ENCODE data around the gene BZW2. TPM values are rescaled to one million over a fixed set of nuclear protein-coding genes. Genes with fewer than 3 reads are reported as not detected.

The BZW2 gene
- polyA plus RNA-seq, 1 experiment: 54.7 TPM

DNA sequence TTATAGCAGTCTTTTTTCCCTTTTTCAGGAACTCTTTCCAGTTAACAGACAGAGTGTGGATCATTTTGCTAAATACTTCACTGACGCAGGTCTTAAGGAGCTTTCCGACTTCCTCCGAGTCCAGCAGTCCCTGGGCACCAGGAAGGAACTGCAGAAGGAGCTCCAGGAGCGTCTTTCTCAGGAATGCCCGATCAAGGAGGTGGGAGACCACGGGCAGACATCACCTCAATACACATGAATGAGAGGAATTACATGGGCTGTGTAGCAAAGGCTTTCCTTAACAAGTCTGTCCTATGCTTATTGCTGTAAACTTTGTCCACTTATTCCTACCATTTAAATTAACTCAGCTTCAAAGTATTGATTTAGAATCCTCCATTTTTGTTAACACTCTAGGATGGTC, 48.8 kb downstream of the BZW2 start:
- no peak for DNase-seq (ENCODE audit: low read depth)
- TF ChIP-seq, protein P1, sequence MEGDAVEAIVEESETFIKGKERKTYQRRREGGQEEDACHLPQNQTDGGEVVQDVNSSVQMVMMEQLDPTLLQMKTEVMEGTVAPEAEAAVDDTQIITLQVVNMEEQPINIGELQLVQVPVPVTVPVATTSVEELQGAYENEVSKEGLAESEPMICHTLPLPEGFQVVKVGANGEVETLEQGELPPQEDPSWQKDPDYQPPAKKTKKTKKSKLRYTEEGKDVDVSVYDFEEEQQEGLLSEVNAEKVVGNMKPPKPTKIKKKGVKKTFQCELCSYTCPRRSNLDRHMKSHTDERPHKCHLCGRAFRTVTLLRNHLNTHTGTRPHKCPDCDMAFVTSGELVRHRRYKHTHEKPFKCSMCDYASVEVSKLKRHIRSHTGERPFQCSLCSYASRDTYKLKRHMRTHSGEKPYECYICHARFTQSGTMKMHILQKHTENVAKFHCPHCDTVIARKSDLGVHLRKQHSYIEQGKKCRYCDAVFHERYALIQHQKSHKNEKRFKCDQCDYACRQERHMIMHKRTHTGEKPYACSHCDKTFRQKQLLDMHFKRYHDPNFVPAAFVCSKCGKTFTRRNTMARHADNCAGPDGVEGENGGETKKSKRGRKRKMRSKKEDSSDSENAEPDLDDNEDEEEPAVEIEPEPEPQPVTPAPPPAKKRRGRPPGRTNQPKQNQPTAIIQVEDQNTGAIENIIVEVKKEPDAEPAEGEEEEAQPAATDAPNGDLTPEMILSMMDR (IDR thresholded peaks at IDR 0.05; ENCODE audit: insufficient read depth, low read depth, low read length): no peak
- H3K27me3 ChIP-seq (ENCODE audit: control insufficient read depth, insufficient read depth, low read length): no peaks in the 10 kb centered on the region
- H3K4me3 ChIP-seq (ENCODE audit: low read depth, low read length): no peak overlapping the region
- 0 out of 2 replicates have a peak, but pooled peaks cover 2% of the 10 kb centered on the region for H3K36me3 ChIP-seq (ENCODE audit: control insufficient read depth, insufficient read depth, low read length)
- CTCF ChIA-PET: interaction anchor here (0.7 to 3.5 kb wide), 9 partner anchors 13 to 222 kb away, joined by 3 to 20 read pairs (median 4); no protein-coding TSS in a partner anchor
- POLR2A ChIA-PET: no interaction called here

DNA sequence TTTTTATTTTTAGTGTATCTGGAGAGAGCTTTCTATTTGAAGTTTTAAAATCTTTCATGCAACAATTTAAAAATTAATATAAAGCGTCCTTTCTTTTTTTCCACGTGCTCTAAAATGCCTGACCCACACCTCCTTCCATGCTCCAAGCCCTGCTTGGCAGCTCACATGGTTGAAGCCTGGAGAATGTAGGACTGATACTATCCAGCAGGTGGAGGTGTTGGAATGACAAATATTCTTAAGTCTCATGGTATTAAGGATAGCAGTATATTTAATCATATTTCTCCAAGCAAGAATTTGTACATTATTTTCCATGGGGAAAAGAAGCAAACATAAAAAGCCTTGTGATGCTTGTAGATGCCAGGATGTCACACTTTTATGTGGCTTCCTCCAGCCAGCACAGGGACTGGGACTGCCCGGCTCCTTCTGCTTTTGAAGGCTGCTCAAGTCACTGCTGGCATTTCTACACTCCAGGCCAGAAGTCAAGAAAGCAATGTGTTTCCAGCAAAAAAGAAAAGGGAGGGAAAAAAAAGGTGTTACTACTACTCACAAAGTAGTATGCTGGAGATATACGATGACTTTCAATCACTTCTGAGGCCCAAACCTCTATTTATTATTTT, 49.7 kb downstream of the BZW2 start:
- Histone ChIP-seq H3K27me3 (ENCODE audit: control insufficient read depth, insufficient read depth, low read length) (no peaks in the 10 kb centered on the region), H3K36me3 (ENCODE audit: control insufficient read depth, insufficient read depth, low read length) (0 out of 2 replicates have a peak, but pooled peaks cover 2% of the 10 kb centered on the region), H3K4me3 (ENCODE audit: low read depth, low read length) (no peak overlapping the region)
- POLR2A ChIA-PET: no interaction called here
- CTCF ChIA-PET: interaction anchor here (0.6 to 3.5 kb wide), 10 partner anchors 12 to 221 kb away, joined by 3 to 20 read pairs (median 4); no protein-coding TSS in a partner anchor
- TF ChIP-seq, protein P1 (IDR thresholded peaks at IDR 0.05; ENCODE audit: insufficient read depth, low read depth, low read length): peak; percentile 52
- DNase-seq (ENCODE audit: low read depth): no peak

DNA sequence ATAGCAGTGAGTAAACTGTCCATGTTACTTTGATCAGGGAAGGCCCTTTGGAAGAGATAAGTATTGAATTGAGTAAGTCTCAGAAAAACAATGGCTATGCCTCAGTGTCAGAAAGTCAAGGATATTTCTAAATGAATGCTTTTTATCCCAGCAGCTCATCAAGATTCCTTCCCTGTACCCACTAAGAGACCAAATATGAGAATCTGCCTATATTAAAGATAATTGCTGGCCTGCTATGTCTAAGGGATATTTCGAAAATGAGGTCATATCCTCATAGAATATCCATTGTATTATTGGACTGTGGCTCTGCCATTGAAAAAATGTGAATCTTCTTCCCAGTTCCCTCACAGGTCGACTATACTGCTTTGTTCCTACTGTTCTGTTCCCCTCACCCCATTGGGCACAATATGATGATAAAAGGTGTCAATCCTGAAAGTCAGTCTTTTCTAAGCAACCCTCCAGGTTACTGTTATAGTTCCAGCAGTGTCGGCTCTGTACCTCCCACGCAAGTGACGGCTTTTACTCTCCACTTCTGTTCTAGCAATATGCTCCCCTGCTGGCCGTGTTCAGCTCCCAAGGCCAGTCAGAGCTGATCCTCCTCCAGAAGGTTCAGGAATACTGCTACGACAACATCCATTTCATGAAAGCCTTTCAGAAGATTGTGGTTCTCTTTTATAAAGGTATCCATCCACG, 51.7 kb downstream of the BZW2 start:
- H3K4me3 ChIP-seq (ENCODE audit: low read depth, low read length): no peak overlapping the region
- no peaks in the 10 kb centered on the region for H3K27me3 ChIP-seq (ENCODE audit: control insufficient read depth, insufficient read depth, low read length)
- 0 out of 2 replicates have a peak, but pooled peaks cover 2% of the 10 kb centered on the region for H3K36me3 ChIP-seq (ENCODE audit: control insufficient read depth, insufficient read depth, low read length)
- ChIA-PET CTCF (interaction anchor here (0.9 to 3.5 kb wide), 8 partner anchors 9 to 229 kb away, joined by 3 to 20 read pairs (median 4); partner anchors contain the start of genes ANKMY2 and BZW2), POLR2A (no interaction called here)
- TF ChIP-seq, protein P1 (IDR thresholded peaks at IDR 0.05; ENCODE audit: insufficient read depth, low read depth, low read length): no peak
- DNase-seq (ENCODE audit: low read depth): no peak

DNA sequence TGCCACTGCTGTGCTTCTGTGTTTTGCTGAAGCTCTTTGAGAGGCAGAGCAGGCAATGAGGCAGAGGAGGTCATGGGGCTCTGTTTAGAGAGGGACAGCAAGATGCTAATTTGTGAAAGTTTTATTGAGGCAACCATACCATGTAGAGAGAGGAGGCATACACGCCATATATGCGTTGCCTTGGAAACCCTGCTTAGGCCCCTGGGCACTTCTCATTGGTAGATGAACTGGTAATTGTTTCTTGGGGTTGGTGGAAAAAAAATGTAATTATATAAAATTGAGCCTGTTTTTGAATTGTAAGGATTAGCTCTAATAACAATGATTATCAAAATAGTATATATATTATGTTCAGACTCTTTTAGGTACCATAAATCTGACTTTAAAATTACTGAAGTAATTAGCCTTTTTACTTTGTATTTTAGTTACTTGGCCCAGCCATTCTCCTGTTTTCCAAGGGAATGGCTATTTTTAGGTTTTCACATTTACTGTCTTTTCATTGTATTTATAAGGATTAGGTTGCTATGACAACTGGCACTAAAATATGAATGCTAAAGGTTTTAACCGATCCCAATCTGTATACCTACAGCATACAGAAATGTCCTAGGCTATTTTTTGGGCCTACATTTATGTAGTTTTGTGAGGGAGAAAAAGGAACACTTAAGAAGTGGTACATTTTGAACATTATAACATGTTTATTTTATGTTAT, 52.4 kb downstream of the BZW2 start:
- H3K27me3 ChIP-seq (ENCODE audit: control insufficient read depth, insufficient read depth, low read length): no peaks in the 10 kb centered on the region
- H3K4me3 ChIP-seq (ENCODE audit: low read depth, low read length): no peak overlapping the region
- no peak for DNase-seq (ENCODE audit: low read depth)
- CTCF ChIA-PET: interaction anchor here (0.7 to 3.5 kb wide), 6 partner anchors 16 to 219 kb away, joined by 3 to 20 read pairs (median 3); partner anchors contain the start of genes ANKMY2 and BZW2
- TF ChIP-seq, protein P1 (IDR thresholded peaks at IDR 0.05; ENCODE audit: insufficient read depth, low read depth, low read length): no peak
- 0 out of 2 replicates have a peak, but pooled peaks cover 2% of the 10 kb centered on the region for H3K36me3 ChIP-seq (ENCODE audit: control insufficient read depth, insufficient read depth, low read length)
- POLR2A ChIA-PET: no interaction called here

Data from BJ (cell line).